IPS-NIHi7 (cell line): ENCODE results near the gene FCN1.

Experiments used
- DNase-seq: peaks from one replicate; pipeline ENCODE4 v3.0.0; 2012; ENCODE audit warnings: mixed read lengths; ENCODE audit errors: extremely low spot score

FCN1 gene

GRCh38 chr9:134913713-134914500 is 3.8 kb downstream of the FCN1 start:
- no peak for DNase-seq

GRCh38 chr9:134913041-134913712 is 4.5 kb downstream of the FCN1 start:
- DNase-seq: no peak

- no peak for DNase-seq
These were observed 5.4 kb downstream of the FCN1 start for GRCh38 chr9:134912126-134912840.

GRCh38 chr9:134909511-134910481 is 7.9 kb downstream of the FCN1 start:
- DNase-seq: no peak

- no peak for DNase-seq
These were observed 9.0 kb downstream of the FCN1 start for GRCh38 chr9:134908524-134909309.

GRCh38 chr9:134902936-134903335 is 14.8 kb downstream of the FCN1 start:
- no peak for DNase-seq

- no peak for DNase-seq
These were observed 17.9 kb downstream of the FCN1 start for GRCh38 chr9:134899818-134900217.

- DNase-seq: no peak
These were observed 18.5 kb downstream of the FCN1 start for GRCh38 chr9:134899168-134899567.

GRCh38 chr9:134898319-134898718 is 19.4 kb downstream of the FCN1 start:
- DNase-seq: no peak

GRCh38 chr9:134897584-134898170 is 20.0 kb downstream of the FCN1 start:
- DNase-seq: no peak

- no peak for DNase-seq
These were observed 20.7 kb downstream of the FCN1 start for GRCh38 chr9:134896834-134897583.

GRCh38 chr9:134895908-134896833 is 21.5 kb downstream of the FCN1 start:
- DNase-seq: no peak

- DNase-seq: no peak
These were observed 22.2 kb downstream of the FCN1 start for GRCh38 chr9:134895567-134895907.

- DNase-seq: no peak
These were observed 22.6 kb downstream of the FCN1 start for GRCh38 chr9:134895097-134895496.

GRCh38 chr9:134894136-134894860 is 23.4 kb downstream of the FCN1 start:
- DNase-seq: no peak

- DNase-seq: no peak
These were observed 24.8 kb downstream of the FCN1 start for GRCh38 chr9:134892820-134893420.

GRCh38 chr9:134892221-134892620 is 25.5 kb downstream of the FCN1 start:
- DNase-seq: no peak
